ENCODE measurements around the gene RPS25. TPM values are rescaled to one million over a fixed set of nuclear protein-coding genes. Genes with fewer than 3 reads are reported as not detected.

RPS25 gene
- polyA plus RNA-seq (2012; ENCODE audit: insufficient read length, low read depth) = 1,270 TPM

GRCh38 chr11:119018074-119018938, at the start of gene RPS25, which contains the start of gene TRAPPC4:
Gene RPS25 (minus strand): TSS chr11:119018343. CDS start chr11:119018284, 59 bp downstream.
Gene TRAPPC4 (plus strand): TSS chr11:119018766. CDS start chr11:119018796, 30 bp downstream.
- TF ChIP-seq TAF1 (IDR thresholded peaks at IDR 0.05; ENCODE audit: borderline replicate concordance, insufficient read depth, low read length) = peak; percentile 96
- peak in 1 of 2 experiments; percentile 59; a peak in 1 of 4 replicates for TF ChIP-seq REST (IDR thresholded peaks at IDR 0.05; ENCODE audit: insufficient read depth in 1 of 2, low read depth in 2 of 2, low read length in 2 of 2)
- peak; percentile 4 for TF ChIP-seq FOXP2 (optimal IDR thresholded peaks at IDR 0.05; ENCODE audit: borderline replicate concordance, extremely low read depth, extremely low read length, insufficient read depth)
- TF ChIP-seq POLR2AphosphoS5 (IDR thresholded peaks at IDR 0.05; ENCODE audit: low read depth, low read length) = peak; percentile 72
- 0 out of 2 replicates have a peak, but pooled peaks have one; percentile 25 for TF ChIP-seq SIN3A (IDR thresholded peaks at IDR 0.05; ENCODE audit: borderline replicate concordance, insufficient read depth, low read length)

DNA sequence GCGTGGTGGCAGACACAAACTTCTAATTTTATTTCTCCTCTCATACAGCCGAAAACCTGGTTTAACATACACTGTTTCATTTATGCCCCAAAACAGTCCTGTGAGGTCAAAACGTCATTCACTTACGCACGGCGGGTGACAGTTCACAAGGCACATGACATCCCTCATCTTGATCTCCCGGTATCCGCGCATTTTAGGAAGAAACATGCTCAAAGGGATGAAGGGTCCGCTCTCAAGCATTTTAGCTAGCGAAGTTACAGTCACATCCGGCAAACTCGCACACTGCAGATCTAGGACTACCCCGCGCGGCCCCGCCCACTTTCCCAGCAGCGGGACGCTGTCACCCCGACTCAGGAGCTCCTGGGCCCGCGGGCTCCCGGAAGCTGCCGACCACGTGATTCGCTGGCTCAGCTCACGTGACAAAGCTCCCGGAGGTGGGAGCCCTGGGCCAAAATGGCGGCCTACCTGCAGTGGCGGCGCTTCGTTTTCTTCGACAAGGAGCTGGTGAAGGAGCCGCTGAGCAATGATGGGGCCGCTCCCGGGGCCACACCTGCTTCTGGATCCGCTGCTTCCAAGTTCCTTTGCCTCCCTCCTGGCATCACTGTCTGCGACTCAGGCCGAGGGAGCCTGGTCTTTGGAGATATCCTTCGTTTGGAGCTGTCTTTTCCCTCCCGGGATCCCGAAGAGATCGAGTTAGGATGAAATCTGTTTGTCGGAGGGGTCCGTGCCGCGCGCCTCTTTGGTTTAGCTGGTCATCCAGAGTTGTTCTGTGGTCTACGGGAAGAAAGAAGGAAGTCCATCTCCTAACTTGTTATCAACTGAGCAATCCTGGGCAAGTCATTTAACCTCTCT, 49.5 kb upstream of the RPS25 start, which contains the start of gene VPS11:
VPS11 (plus strand) TSS at position 448 of the 852 bp plus-strand sequence; CDS start at position 454, 6 bp downstream.
- TF ChIP-seq REST (IDR thresholded peaks at IDR 0.05; ENCODE audit: insufficient read depth in 1 of 2, low read depth in 2 of 2, low read length in 2 of 2) (no peak), POLR2AphosphoS5 (IDR thresholded peaks at IDR 0.05; ENCODE audit: low read depth, low read length) (peak; percentile 82), FOXP2 (optimal IDR thresholded peaks at IDR 0.05; ENCODE audit: borderline replicate concordance, extremely low read depth, extremely low read length, insufficient read depth) (peak; percentile 48), SIN3A (IDR thresholded peaks at IDR 0.05; ENCODE audit: borderline replicate concordance, insufficient read depth, low read length) (peak; percentile 86), TAF1 (IDR thresholded peaks at IDR 0.05; ENCODE audit: borderline replicate concordance, insufficient read depth, low read length) (peak; percentile 80)

GRCh38 chr11:119065369-119065768, 47.2 kb upstream of the RPS25 start:
- no peak for TF ChIP-seq SIN3A (IDR thresholded peaks at IDR 0.05; ENCODE audit: borderline replicate concordance, insufficient read depth, low read length)

GRCh38 chr11:119062779-119063178, 44.6 kb upstream of the RPS25 start:
- TF ChIP-seq POLR2AphosphoS5 (IDR thresholded peaks at IDR 0.05; ENCODE audit: low read depth, low read length) = no peak
- no peak for TF ChIP-seq REST (IDR thresholded peaks at IDR 0.05; ENCODE audit: insufficient read depth in 1 of 2, low read depth in 2 of 2, low read length in 2 of 2)
- TF ChIP-seq TAF1 (IDR thresholded peaks at IDR 0.05; ENCODE audit: borderline replicate concordance, insufficient read depth, low read length) = no peak
- TF ChIP-seq SIN3A (IDR thresholded peaks at IDR 0.05; ENCODE audit: borderline replicate concordance, insufficient read depth, low read length) = no peak
- TF ChIP-seq FOXP2 (optimal IDR thresholded peaks at IDR 0.05; ENCODE audit: borderline replicate concordance, extremely low read depth, extremely low read length, insufficient read depth) = no peak

DNA sequence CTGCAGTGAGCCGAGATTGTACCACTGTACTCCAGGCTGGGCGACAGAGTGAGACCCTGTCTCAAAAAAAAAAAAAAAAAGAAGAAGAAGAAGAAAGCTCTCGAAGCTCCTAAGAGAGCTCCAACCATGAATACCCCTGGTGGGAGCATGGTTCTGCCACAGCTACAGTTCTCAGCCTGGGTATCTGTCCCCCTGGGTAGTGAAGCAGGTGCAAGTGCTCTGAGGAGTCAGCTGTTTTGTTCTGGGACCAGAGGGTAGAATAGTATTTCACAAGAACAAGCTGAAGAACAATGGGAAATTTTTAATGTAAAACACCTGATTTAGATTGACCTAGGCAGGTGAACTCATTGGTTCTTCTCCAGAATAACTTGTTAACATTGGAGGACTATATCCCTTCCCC, 43.1 kb upstream of the RPS25 start:
- TF ChIP-seq TAF1 (IDR thresholded peaks at IDR 0.05; ENCODE audit: borderline replicate concordance, insufficient read depth, low read length) = no peak
- no peak for TF ChIP-seq POLR2AphosphoS5 (IDR thresholded peaks at IDR 0.05; ENCODE audit: low read depth, low read length)
- no peak for TF ChIP-seq FOXP2 (optimal IDR thresholded peaks at IDR 0.05; ENCODE audit: borderline replicate concordance, extremely low read depth, extremely low read length, insufficient read depth)
- no peak for TF ChIP-seq SIN3A (IDR thresholded peaks at IDR 0.05; ENCODE audit: borderline replicate concordance, insufficient read depth, low read length)
- TF ChIP-seq REST (IDR thresholded peaks at IDR 0.05; ENCODE audit: insufficient read depth in 1 of 2, low read depth in 2 of 2, low read length in 2 of 2) = no peak

Measured in PFSK-1 (cell line).